ENCODE data around the gene TBX10.
"Not testable (repeated sequence)": the region's sequence is repeated elsewhere in the genome, so short reads cannot be mapped to it uniquely, and the experiment has no call there.

Gene TBX10

DNA sequence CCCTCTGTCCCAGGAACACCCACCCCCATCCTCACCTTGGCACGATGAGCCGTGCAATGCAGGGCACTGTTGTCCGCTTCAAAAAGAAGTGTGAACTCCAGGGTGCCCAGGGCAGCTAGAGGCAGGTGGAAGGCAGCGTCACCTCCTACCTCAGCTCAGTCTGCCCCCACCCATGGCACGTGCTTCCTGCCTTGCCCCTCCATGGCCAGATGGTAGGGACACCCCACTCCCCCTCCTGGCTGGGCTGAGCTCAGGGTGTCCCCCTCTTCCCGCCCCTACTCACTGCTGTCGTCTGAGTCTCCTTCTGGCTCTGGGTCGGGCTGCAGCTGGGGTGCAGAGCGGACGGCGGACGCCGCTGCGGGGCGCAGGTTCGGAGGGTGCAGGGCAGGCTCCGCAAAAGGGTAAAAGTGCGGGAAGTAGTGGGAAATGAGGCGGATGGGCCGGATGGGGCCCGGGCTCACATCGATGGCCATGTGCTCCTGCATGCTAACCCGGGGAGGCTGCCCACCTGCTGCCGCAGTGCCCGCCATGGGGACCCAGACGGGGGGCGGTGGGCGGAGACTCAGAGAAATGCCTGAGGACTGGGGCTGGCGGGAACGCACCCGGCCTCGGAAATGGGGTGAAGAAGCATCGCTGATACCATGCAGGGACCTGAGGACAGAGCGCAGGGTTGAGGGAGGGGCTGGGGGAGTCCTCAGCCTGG is 23.7 kb downstream of the TBX10 start:
- no peak for DNase-seq (ENCODE audit: low spot score)

DNA sequence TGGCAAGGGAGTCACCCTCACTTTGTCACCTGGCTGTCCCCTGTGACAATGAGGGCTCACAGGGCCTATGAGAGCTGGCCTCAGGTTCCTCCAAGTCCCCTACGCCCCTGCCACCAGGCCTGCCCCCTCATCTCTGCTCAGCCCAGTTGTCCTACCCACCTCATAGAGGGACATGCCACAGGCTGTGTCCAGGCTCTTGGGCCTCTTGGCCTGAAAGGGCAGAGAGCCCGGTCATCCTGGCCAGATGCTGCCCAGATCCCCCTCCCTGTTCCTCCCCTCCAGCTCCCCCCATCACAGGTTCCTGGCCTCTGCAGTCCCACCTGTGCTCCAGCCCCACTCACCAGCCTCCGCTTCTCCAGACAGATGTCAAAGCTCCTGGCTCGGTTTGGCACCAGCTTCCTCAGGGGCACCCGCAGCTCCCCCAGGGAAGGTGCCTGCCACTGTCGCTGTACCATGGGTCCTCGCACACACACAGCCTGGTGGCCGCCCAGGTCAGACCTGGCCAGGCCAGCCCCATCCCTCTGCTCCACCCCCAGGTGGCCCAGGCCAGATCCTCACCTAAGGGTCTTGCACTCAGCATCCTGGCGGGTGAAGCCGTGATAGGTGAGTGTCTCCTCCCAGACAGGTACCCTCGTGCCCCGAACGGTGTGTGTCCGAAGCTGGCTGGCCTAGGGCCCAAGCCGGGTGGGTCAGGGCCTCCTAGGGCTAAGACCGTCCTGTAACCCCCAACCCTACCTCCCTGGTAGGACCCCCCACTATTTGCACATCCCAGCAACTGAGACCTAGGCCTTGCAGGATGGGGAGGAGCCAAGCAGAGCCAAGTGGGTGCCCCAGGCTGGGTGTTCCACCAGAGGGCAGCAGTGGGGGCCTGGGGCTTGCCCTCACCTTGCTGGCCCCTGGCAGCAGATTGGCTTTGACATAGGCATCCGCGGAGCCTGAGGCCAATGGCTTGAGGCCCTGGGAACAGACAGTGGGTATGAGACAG is 24.5 kb downstream of the TBX10 start:
- DNase-seq (ENCODE audit: low spot score), result peak; percentile 50

DNA sequence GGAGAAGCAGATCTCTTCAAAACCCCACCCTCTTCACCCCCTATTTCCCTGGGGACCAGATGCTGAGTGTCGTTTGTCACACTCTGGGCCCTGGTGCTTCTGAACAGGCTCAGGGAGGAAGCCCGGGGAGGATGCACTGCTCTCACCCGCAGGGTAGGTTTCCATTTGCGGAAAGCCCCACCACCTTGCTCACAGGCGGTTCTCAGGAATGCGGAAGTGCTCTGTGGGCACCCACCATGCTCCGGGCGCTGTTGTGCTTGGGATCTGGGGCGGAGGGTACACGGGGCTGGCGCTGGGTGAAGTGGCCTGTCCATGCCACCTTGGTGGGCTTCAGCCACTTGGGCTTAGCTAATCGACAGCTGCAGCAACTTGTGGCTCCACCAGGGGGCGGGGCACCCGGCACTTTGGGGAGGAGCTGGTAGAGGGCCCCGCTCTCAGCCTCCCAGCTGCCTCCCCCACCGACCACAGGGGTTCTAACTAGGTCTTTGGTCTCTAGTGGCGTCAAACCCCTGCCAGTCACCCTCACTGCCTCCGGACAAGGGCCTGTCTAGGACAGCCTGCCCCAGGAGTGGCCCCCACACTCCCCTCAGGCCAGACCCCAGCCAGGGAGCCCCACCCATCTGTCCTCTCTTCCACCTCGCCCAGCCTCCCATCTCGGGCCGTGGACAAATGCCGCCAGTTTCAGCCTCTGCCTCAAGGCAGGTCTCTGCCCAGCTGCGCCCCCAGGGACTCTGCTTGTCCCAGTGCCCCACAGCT is 25.4 kb downstream of the TBX10 start:
- peak; percentile 88 for DNase-seq (ENCODE audit: low spot score)

DNA sequence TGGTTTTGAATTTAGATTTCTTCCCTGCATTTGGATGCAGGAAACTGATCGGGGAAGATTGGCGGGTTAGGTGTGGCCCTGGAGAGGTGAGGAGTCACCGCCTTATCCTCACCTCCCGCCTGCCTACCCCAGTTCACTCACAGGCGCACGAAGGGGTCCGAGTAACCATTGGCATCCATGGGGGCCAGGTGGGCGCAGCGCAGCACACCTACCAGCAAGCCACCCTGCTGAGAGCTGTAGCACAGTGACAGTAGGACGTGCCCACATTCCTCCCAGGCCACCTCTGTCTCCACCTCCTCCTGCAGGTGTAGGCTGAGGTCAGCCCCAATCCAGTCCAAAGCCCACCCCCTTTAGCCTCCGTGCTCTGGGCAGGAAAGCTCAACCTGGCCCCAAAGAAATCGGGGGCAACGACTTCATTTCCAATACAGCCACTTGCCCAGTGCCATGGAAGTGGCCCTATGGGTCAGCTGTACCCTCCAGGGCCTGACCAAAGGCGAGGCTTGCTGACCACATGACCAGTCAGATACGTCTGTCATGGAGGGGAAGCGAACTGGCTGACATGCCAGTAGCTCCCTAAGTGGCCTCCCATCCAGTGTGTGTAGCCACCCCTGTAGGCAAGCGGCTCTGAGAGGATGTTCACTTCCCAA is 26.1 kb downstream of the TBX10 start:
- DNase-seq (ENCODE audit: low spot score), result no peak

DNA sequence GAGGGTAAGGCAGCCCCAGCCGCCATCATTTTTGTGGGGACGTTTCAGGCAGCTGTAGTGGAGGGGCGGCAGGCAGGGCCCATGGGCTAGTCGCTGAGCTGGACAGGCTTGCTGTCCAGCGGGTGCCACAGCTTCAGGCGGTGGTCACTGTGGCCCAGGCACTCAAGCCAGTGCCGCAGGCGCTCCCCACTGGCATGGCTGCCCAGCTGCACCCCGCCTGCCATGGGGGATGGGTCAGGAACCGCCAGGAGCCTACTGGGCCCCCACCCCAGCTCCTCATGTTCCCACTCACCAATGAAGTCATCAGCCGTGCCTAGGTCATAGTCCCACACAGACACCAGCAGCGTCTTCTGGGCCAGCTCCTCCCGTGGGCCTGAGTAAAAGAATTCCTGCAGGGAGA is 26.8 kb downstream of the TBX10 start:
- DNase-seq (ENCODE audit: low spot score), result no peak

DNA sequence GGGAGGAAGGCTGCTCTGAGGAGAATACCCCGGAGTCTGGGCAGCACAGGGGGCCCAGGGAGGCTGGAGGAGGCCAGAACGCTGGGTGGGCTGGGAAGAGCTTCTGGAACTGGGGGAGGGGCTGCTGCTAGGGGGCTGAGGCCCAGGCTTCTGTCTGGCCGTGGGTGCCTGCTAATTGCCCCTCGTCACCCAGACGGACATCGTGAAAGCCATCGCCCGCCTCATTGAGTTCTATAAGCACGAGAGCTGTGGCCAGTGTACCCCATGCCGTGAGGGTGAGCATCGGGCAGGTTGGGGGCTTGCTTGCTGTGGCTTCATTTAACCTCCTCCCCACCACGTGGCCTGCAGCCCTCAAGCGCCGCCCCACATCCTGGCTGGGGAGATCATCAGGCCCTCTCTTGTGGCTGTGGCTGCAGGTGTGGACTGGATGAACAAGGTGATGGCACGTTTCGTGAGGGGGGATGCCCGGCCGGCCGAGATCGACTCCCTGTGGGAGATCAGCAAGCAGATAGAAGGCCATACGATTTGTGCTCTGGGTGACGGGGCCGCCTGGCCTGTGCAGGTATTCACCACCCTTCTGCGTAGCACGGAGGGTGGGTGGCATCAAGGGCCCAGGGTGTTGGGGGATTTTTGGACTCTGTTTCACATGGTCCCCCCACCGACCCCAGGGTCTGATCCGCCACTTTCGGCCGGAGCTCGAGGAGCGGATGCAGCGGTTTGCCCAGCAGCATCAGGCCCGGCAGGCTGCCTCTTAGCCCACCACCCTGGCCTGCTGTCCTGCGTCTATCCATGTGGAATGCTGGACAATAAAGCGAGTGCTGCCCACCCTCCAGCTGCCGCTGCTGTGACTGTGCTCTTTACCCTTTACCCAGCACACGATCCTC is 27.6 kb downstream of the TBX10 start:
- no peak for DNase-seq (ENCODE audit: low spot score)

DNA sequence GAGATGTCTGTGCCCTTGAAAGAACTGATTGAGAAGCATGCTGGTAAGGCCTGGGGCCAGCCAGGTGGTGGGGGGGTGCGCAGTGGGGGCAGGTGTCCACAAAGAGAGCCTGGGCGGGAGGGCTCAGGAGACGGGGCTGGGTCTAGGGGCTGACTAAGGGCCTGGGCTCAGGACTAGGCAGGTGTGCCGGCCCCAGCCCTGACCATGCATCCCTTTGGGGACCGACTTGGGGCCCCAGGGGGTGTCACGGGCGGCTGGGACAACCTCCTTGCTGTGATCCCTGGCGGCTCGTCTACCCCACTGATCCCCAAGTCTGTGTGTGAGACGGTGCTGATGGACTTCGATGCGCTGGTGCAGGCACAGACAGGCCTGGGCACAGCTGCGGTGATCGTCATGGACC is 28.4 kb downstream of the TBX10 start:
- DNase-seq (ENCODE audit: low spot score), result no peak

DNA sequence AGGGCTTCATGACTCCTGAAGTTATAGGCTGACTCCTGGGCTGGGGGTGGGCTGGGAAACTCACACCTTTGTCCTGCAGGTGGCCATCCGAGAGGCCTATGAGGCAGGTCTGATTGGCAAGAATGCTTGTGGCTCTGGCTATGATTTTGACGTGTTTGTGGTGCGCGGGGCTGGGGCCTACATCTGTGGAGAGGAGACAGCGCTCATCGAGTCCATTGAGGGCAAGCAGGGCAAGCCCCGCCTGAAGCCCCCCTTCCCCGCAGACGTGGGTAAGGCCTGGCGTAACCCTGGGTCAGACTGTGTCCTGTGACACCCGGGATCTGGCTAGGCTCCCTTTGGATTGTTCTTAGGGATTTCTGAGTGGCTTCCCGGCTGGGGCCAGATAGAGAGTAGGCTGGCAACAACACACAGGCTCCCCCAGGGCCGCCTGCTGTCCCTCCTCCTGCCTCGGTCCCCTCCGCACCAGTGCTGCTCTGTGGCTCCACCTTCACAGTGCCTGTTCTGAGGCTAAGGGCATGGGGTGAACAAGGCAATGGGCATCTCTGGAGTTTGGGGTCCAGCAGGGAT is 29.2 kb downstream of the TBX10 start:
- DNase-seq (ENCODE audit: low spot score), result no peak

DNA sequence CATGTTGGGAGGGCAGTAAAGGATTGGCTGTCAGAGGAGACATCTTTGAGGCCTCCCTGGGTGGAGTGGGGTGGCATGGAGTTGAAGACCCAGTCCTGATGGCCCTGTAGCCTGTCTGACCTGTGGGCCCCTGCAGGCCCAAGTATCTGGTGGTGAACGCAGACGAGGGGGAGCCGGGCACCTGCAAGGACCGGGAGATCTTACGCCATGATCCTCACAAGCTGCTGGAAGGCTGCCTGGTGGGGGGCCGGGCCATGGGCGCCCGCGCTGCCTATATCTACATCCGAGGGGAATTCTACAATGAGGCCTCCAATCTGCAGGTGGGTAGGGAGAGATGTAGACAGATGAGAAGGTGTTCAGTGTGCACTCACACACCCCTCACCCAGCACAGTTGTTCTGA is 30.2 kb downstream of the TBX10 start:
- DNase-seq (ENCODE audit: low spot score), result no peak

DNA sequence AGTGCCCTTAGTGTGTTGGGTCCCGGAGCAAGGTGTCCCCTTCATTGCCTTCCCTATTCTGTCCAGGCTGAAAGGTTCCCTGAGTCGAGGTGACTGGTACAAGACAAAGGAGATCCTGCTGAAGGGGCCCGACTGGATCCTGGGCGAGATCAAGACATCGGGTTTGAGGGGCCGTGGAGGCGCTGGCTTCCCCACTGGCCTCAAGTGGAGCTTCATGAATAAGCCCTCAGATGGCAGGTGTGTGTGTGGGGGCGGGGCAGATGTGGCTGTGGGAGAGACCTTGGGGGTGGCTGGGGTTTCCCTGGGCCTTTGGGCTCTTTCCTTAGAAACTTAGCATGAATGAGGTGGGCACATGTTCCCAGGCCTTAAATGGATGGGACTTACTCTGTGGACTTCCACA is 31.1 kb downstream of the TBX10 start:
- DNase-seq (ENCODE audit: low spot score), result no peak

DNA sequence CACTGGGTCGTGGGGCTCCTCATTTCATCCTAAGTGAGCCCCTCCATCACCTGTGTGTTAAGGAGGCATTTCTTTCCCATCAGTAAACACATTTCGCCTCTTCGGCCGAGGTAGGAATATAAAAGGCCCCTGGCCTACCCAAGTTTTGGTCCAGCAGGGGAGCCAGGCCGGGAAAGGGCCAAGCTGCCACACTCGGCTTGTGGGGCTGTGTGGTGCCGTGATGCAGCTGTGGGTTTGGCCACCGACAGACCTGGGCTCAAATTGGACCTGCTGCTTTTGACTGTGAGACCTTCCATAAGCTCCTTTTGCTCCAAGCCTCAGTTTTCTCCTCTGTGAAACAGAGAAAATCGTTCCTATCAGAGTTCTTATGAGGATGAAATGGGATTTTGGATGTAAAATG is 32.1 kb downstream of the TBX10 start:
- no peak for DNase-seq (ENCODE audit: low spot score)

DNA sequence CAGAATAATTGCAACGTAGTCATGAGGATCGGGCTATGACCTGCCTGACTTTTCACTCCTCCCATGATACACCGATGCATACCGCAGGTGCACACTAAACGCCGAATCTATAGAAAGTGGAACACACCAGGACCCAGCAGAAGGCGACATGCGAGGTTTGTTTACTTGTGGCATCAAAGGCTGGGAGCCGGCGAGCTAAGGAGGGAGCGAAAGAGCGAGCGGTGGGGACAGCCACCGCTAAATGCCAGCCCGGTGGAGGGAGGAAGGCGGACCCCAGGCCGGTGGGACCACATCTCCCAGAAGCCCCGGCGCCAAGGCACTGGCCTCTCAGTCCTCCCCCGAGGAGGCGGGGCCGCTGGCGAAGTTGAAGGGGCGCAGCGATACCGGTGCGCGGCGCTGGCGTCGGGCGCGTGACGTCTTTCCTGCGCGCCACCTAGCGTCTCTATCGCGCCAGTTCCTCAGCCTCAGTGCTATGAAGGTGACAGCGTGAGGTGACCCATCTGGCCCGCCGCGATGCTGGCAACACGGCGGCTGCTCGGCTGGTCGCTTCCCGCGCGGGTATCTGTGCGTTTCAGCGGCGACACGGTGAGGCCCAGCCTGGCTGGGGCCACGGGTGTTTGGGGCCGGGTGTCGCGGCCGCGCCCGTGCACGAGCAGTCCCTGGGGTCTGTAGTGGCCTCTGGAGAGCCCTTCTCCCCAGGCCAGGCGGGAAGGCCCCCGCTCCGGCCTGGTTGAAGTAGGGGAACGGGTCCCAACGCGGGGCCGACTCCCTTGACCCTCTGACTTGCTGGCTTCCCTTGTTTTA is 32.9 kb downstream of the TBX10 start, which contains the start of gene NDUFV1:
TSS of gene NDUFV1 (plus strand) at position 445 of the 804 bp plus-strand sequence. CDS start at position 514, 69 bp downstream.
- peak; percentile 85 for DNase-seq (ENCODE audit: low spot score)

DNA sequence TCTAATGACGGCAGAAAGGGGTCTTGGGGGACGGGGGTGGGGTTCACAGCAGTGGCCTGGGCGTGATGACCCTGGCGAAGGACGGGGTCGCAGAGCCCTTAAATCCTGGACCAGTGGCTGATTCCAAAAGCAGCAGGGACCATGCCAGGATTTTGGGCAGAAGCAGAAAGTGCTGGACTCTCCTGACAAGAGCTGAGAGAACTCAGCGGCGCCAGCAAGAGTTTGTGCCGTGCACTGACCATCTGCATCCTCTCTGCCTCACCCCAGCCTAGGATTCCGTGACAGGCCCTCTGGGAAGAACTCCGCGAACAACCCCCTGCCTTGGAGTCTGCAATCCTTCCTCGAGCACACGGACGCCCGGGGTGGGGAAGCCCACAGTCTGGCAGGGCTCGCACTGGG is 33.5 kb downstream of the TBX10 start:
- DNase-seq (ENCODE audit: low spot score), result no peak

DNA sequence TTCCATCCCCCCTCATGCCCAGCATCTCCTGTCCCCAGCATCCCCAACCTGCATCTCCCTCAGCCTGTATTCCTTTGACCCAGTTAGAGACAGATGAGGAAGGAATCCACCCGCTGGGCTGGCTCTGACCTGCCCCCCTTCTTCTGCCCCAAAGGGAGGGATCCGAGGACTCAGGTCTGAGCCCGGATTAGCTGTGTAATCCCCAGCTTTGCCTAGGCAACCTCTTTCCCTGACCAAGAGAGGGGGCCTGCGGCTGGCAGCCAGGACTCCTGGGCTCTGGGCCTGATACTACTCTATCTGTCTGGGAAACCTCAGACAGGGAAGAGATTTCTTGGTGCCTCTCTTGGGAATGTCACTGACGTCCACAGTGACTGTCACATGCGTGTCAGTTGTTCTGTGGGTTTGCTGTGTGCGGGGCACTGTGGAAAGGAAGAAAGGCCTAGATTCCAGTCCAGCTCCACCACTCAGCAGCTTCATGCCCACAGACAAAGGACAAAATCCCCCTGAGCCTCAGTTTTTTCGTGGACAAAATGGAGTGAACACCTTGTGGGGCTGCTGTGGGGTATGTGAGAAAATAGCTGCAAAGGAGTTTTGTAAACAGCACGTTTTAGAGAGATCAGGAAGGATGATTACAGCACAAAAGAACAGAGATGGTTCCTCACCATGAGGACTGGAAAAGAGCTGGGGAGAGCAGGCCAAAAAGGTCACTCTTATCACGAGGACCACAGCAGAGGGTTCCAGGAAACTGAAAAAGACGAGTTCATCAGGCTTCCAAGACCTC is 34.1 kb downstream of the TBX10 start:
- no peak for DNase-seq (ENCODE audit: low spot score)

DNA sequence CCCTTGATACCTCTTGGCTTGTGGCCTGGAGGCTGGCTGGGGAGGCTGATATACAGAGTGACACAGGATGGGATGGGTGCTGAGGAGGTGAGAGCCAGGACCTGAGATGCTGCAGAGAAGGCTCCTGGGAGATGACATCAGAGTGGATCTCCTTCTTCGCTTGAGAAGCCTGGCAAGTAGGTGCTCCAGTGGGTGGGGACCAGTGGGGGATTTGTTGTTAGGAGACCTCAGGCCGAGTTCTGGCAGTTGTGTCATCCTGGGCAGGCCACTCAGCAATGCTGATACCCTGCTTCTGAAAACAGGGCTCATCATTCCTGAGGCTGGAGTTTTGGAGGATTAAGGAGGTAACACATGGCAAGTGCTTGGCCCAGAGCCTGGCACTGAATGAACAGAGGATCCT is 34.7 kb downstream of the TBX10 start:
- no peak for DNase-seq (ENCODE audit: low spot score)

DNA sequence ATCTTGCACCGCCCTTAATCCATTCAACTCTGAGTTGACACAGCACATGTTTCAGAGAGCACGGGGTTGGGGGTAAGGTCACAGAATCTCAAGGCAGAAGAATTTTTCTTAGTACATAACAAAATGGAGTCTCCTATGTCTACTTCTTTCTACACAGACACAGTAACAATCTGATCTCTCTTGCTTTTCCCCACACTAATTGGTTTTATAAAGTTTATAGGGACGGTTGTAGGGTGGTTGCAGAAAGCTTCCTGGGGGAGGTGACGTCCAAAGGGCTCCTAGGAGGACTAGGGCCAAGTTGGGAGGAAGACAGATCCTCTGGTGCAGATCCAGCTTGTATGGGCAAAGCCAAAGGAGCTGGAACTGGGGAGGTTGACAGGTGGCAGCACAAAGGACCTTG is 35.4 kb downstream of the TBX10 start:
- DNase-seq (ENCODE audit: low spot score), result not testable (repeated sequence)

DNA sequence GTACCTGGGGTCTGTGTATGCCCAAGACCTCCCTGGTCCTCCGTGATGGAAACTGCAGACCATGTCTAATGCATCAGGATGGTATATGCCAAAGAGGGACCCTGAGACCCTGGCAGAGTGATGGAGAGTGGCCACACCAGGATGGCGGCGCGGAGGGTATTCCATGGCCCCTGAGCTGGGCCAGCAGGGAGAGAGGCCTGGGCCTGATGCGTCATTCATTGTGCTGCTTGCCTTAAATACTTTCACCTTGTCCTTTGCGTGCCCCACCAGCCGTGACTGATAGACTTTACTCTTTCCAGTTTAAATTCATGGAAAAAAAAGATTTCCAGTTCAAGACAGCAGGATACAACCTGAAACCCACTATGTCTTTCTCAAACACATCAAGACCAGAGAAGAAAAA is 38.5 kb downstream of the TBX10 start:
- DNase-seq (ENCODE audit: low spot score), result no peak

DNA sequence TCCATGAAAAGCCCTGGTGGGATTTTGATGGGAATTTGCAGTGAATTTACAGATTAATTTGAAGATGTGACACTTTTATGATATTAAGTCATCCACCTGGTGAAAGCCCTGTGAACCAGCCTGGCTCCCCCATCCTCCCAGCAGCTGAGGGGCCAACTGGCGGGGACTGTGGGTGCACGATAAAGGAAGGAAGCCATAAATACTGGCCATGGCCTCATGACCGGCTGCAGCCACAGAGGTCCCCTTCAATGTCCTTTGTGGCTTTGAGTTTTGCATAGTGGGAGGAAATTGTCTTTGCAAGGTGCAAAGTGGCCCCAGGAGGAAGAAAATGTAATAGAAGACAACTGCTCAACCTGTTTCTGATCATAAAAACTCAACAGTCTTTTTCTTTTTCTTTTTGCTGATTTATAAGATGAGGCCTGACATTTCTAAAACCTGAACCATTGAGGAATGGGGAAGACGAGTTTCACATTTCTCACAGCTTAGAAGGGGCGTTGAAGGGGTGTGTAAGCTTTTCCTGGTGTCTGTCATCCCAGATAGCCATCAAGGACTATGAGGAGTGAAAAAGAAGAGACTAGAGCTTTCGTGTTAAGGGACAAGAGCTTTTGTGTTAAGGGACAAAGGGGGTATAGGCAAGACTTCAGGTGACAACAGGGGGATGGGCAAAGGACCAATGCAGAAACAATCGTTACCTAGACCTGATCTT is 39.1 kb downstream of the TBX10 start:
- DNase-seq (ENCODE audit: low spot score), result no peak

Measured in germinal center (tissue), 1 donor.